HG02571 (cell line): ENCODE results near the gene TOM1L2.
A peak's percentile ranks its signal among the peaks of the same experiment; 100 is the strongest.

ENCODE experiments used
- ATAC-seq: cut with Tn5 transposase; IDR thresholded peaks from one replicate; pipeline ENCODE4 v1.9.1; 2021; ENCODE audit warnings: mild to moderate bottlenecking, moderate library complexity; ENCODE audit not compliant: unreplicated experiment

Gene TOM1L2

DNA sequence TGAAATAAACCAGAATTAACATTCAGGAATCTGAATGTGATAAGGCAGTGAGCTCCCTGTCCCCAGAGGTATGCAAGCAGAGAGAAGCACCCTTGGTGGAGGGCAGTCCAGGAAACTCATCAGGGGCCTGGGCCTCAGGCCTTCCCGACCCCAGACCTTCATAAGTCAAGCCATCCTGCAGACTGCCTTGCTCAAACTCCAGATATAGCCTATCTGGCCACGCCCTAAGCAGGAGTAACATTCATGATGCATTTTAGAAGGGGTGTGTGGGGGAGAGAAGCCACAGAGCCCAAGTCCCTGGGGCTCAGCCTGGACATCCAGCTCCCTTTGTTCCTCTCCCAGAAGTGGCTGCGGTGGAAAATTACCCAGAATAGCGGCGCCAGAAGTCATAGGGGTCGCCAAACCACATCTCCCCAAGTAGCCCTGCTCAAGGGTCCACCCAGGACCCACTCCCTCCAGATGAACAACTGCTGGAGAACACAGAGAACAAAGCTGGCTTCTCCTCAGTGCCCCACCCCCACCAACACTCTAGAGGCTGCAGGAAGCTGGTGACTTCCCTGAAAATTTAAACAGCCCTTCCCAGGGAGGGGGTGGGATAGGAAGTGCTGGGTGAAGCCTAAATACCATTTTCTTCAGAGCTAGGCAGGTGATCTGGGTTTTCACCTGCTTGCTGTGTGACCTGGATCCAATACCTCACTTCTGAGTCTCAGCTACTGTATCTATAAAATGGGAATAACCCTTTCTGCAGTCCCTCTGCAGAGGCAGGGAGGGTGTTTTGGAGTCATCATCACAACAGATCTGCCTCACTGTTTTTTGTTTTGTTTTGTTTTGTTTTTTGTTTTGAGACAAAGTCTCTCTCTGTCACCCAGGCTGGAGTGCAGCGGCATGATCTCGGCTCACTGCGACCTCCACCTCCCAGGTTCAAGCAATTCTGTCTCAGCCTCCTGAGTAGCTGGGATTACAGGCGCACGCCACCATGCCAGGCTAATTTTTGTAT lies 133.9 kb downstream of the TOM1L2 start:
- no peak for ATAC-seq

DNA sequence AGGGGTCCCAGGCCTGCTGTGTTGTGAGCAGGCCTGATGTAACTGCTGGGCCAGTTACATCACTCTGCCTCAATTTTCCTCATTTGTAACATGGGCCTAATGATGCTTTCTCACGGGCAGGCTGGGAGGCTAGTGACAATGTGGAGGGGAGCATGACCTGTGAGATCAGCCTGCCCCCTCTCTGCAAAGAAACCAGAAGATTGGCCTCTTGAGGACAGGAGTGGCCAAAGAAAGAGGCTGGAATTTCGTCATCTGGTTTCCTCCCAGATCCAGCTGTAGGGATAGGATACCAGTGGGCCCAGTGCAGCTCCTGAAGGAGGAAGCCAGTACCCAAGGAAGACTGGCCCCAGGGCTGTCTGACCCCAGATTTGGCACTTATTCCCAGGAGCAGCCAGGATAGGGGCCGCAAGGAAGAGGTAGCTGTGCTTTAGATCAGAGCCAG lies 134.8 kb downstream of the TOM1L2 start:
- ATAC-seq: no peak

DNA sequence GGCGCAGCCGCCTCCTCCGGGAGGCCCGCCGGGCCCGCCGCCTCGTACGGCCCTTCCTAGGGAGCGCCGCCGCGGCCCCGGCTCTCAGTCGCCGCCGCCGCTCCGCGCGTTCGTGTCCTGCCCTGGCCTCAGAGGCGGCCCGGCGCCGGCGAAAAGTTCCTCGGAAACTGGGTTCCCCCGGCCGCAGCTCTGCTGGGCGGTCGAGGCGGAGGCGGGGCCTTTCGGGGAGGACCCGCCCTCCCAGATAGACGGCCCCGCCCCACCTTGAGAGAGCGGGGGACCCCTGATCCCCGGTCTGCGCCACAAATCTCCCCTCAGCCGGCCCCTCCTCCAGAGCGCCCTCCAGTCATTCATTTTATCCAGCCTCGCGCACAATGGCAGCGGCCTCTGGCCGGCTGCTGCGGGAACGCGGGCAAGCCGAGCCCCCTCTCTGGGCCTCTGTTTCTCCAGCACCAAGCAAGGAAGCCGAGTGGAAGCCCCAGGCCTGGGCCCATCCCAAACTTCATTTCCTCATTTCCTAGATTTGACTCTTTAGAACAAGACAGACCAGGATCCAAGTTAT lies 135.3 kb downstream of the TOM1L2 start, which contains the start of gene SREBF1:
SREBF1 (minus strand) TSS at position 169 of the 562 bp plus-strand sequence. CDS start 169 bp downstream, outside the sequence.
- peak; percentile 29 for ATAC-seq

DNA sequence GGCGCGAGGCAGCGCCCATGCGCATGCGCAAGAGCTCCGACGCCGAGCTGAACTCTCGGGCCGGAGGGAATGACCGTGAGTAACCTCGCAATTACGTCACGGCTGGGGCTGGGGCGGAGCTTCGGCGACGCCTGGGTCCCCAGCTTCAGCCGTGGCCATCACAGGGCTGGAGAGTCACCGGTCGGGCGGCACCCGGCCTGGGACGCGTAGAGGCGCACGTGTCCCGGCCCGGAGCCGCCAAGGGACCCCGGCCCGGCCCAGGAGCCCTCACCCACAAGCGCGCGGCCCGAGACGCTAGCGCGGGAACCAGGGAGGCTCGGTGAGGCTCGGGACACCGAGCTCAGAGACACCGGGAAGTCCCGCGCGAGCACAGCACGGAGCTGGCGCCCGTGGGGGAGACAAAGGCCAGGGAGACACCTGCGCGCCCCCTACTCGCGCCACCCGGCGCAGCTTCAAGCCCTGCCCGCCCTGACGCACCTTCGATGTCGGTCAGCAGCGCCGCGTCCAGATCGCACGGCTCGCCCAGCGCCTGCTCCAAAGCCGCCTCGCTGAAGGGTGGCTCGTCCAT lies 135.9 kb downstream of the TOM1L2 start:
- peak; percentile 60 for ATAC-seq

DNA sequence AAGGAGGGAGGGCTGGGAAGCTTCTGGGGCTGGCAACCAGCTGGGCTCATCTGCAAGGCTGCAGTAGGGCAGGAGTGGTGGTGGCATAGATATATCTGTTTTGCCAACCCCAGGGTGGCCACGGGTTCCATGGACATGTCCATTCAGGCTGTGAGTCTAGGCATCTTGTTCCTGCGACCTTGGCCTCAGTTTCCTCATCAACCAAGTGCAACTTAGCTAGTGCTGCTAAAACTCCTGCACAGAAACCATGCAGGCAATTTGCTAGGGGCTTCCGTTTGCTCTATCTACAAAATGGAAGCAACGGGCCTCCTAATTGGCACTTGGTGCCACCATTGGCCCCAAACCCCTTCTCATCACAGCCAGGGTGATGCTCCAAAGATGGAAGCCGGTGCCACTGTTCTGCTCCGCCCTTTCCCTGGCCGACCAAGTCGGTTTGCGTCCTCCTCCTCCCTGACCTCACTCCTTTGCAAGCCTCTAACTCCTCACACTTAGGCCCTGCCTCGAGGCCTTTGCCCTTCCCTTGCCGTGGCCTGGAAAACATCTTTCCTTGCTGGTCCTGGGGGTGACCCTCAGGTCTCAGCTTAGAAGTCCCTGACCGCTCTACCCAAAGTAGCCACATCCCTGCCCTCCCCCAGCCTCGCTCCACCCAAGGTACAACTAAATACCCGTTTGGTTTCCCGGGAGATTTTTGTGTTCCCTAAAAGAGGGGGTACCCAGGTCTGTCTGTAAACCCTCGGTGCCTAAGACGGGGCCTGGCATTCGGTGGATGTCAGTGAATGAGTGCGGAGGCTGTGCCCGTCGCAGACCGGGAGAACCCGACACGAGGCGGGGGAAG lies 136.6 kb downstream of the TOM1L2 start:
- no peak for ATAC-seq

DNA sequence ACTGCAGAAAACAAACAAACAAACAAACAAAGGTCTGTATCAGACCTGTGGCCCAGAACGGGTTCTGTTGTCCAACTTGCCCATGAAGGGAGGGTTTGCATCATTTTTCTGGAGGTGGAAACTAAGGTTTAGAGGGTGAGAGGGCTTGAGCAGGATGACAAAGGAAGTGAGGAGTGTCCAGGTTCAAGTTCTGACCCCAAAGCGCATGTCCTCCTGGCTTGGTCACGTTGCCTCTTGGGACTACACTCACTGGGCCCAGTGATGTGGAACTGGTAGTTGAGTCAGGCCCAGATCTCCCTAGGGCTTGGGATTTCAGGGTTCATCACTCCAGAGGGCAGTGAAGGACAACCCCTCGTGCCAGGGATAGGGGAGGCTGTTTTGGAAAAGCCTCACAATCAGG lies 137.2 kb downstream of the TOM1L2 start:
- no peak for ATAC-seq

DNA sequence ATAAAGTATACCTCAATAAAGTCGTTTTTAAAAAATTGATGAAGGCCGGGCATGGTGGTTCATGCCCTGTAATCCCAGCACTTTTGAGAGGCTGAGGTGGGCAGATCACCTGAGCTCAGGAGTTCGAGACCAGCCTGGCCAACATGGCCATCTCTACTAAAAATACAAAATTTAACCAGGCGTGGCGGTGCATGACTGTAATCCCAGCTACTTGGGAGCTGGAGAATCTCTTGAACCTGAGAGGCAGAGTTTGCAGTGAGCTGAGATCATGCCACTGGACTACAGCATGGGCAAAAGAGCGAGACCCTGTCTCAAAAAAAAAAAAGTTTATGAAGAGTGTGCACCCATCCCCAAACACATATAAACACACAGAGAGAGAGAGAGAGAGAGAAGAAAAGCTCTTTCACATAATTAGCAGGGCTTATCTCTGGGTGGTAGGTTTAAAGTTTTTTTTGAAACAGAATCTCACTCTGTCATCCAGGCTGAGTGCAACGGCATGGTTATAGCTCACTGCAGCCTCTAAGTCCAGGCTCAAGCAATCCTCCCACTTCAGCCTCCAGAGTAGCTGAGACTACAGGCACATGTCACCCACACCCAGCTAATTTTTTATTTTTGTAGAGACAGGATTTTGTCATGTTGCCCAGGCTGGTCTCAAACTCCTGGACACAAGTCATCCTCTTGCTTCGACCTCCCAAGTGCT lies 138.4 kb downstream of the TOM1L2 start:
- no peak for ATAC-seq

DNA sequence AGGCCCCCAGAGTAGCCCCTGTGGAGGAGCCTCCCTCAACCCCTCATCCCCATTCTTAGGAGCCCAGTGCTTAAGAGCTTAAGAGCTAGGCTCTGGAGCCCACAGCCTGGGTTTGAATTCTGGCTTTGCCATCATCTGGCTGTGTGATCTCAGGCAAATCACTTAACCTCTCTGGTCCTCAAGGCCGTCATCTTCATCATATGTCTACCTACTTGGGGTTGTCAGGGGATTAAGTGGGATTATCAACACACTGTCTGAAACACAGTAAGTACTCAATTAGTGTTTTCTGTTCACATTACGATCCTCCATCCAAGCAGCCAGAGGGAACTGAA lies 140.2 kb downstream of the TOM1L2 start:
- ATAC-seq: no peak

DNA sequence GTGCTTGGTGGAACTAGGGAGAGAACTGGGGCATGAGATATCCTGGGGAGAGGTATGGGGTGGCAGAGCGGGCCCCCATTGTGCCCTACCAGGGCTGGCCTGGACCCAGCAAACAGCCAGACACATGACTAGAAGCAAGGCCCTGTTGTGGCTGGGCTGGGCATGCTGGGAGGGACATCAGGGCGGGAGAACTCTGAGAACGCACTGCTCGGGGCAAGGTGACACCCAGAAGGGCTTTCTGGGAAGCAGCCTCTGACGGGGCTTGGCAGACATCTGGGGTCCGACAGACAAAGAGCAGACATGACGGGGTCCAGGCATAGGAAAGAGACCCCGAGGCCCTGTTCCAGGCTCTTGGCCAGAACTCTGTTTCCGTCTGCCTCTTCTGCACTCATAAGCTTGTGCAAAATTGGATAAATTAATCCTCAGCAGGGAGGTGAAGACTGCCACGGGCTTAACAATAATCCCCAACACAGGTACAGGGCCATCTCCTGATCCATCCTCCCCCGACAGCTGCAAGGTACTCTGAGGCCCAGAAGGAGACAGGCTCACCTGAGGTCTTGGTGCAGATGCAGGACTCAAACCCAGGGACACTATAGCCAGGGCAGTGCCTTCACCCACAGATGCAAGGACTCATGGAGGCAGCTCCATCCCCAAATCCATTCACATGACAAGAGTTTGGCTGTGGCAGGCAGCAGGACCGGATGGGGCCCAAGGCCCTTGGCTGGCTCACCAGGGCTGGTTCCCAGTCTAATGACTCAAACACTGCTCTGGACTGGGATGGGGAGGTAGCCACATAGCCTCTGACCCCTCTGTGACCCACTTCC lies 140.8 kb downstream of the TOM1L2 start:
- ATAC-seq: no peak

DNA sequence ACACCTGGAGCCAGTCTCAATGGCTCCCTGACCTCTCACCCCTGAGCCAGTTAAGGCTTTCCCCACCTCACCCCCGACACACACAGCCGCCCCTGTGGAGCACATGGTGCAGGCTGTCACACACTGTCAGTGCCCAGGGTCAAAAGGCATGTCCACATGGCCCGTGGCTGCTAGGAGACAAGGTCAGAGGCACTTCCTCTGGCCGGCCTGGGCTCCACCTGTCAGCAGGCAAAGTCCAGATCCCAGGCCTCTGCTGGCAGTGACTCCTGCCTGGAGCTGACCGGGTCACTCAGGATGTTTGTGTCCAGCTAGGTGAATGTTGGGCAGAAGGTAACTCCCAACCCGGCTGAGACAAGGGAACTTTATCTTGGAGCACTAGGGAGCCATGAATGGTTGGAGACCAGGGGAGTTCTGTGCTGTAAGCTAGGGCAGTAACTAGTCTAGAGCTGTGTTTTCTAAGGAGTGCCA lies 141.4 kb downstream of the TOM1L2 start:
- ATAC-seq: no peak

DNA sequence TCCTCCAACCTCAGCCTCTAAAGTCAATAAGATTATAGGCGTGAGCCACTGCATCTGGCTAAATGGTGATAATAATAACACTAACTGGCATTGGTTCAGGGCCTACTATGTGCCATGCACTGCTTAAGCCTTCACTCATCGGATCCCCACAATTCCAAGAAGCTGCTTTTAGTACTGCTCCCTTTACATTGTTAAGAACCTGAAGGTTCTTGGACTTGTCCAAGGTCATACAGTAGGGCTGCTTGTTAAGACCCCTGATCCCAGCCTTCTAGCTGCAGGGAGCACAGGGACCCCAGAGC lies 142.0 kb downstream of the TOM1L2 start:
- no peak for ATAC-seq

DNA sequence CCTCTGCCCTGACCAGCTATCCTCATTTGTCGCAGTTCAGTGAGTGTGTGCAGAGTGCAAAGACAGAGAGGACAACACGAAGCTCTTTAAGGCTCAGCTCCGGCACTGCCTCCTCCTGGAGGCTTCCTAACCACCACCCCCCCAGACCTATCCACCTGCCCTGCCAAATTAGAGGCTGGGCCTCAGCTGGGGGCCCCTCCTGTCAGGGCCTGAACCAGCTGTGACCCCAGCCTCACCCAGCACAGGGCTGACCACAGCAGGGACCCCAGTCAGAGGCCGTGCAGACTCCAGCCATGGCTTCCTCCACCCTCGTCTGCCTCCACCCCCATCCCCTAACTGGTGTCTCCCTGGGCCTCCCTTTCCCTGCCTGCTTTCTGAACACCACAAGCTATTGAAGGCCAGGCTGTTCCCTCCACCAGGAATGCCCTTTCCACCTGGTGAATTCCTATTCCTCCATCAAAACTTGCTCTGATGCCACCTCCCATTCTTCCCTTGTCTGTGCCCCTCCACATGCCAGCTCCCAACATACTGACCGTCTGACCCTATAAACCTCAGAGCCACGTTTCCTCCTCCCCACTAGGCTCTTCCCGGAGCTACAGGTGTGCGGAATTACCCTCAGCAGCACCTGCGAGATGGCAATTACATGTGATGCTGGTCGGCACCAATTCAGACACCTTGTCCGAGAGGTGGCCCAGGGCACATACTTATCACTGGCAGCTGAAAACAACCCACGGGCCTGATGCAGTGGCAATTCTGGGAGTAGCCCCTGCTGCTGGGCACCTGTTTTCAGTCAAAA lies 144.2 kb downstream of the TOM1L2 start:
- ATAC-seq: no peak

DNA sequence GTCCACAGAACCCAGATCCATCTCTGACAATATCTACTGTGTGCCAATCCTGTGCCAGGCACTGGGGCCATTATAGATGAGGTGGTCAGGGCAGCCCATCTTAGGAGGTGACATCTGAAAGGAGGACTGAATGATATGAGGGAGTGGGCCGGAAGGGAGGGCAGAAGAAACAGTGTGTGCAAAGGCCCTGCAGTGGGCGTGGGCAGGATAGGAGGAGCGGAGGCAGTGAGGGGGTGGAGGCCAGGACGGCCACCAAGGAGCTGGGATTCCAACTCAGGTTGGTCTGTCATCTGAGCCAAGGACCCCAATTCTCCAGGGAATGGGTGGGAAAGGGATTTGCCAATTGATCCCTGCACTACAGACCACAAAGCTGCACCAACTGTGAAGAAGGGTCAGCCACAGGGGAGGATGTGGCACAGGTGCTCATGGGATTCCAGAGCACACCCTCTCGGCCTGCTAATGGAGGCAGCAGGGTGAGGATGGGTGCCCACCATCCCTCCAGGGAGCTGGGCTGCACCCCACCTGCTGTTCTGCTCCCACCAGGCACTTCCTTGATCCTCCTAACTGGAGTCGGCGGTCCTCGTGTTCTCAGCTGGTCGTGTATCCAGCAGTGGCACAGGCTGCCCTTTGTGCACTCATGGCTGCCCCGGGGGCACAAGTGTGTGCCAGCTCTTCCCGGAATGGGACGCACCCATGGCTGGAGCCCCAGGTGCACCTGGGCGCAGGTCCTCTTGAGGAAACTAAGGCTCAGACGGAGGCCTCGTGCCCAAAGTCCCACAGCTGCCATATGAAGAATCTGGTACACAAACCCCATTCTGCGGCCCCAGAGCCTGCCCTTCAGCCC lies 145.0 kb downstream of the TOM1L2 start:
- no peak for ATAC-seq

DNA sequence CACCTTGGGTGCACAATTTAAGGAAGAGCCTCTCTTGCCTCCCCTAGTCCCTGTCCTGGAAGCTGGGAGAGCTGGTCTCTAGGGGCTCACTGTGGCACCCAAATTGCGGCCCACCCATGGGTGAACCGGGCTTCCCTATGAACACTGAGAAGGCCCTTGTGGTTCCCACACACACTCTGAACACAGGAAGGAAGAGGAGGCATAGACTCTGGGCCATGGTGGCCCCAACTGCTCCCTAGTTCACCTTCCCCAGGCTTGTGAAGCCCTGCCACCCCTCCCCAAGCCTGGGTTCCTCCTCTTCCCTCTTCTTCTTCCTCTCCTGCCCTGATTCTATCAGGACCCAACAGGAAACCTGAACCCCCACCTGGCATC lies 145.9 kb downstream of the TOM1L2 start:
- ATAC-seq: no peak

DNA sequence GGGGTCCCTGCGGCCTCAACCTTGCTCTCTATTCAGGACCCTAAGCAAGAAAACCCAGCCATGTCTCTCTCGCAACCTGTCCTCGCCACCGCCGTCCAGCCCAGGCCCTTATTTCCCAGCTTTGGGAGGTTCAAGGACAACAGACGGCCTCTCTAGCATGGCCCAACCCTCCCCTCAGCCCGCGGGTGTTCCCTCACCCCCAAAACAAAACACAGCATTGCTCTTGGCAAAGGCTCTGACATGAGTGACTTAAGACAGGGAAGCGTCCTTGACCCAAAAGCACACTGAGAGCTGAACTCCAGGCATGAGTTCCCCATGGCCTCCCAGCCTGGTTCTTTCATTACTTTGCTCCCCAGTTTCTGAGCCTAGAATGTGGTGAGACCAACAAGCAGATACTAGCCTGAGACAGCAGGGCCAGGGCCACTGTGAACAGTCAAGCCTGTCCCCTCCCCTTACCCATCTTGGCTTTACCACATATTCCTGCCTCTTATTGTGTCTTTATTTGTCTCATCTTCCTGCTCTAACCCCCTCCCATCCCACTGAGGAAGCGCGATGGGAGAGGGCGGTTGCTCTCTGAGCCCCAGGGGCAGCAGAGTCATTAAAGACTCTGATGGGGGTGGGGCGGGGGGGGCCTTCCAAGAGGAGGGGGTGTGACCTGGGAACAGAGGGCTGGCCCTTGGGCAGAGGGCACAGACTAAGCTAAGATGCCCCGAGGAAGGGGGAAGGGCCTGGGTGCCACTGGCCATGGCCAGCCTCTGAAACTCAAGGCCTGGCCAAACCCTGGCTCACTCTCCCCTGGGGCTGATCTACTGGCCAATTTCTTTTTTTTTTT lies 147.2 kb downstream of the TOM1L2 start:
- no peak for ATAC-seq

DNA sequence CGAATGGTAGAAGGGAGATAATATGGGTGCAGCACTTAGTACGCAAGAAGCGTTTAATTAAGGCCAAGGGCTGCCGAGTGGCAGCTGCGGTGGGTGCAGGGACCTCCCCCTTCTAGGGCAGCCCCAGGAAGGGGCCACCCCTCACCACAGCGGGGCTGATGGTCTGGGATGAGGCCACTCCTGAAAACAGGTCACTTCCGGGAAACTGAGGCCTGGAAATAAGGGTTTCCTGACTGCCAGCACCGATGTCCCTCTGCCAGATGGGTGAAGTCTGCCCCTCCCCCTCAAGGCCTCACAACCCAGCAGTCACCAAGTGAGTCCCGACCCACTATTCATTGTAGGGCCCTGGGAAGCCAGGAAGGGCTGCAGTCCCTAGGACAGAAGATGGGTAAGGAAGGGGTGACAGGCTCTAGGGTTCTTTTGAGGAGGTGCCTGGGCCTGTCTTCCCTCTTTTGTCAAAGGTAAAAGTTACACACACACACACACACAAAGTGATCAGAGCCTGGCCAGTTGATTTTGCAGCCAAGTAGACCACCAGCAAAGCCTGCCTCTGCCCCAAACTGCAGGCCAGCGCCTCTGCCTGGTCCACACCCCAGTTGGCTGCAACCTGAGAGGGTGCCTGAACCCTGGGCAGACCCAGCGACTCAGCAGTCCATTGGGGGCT lies 147.9 kb downstream of the TOM1L2 start:
- ATAC-seq: no peak
